Panc1 (cell line): Measurements from ENCODE around the gene TMEM117.

Source experiments
- CTCF ChIP-seq: fragments of 450-650 bp; IDR thresholded peaks from 2 replicates; pipeline ENCODE4 v1.5.1; 2017; ENCODE audit warnings: mild to moderate bottlenecking
- POLR2AphosphoS5 ChIP-seq: IDR thresholded peaks from 2 replicates; pipeline ENCODE4 v1.6.1; 2012; ENCODE audit warnings: mild to moderate bottlenecking, low read depth, low read length, moderate library complexity
- REST ChIP-seq, 2 experiments: IDR thresholded peaks; 2 replicates each; pipeline ENCODE4 v1.6.1; 2011 to 2012; ENCODE audit warnings: low read depth in 2 of 2, control low read depth in 1 of 2, low read length in 1 of 2, mild to moderate bottlenecking in 1 of 2, moderate library complexity in 1 of 2; ENCODE audit not compliant: insufficient read depth in 1 of 2
- SIN3A ChIP-seq: IDR thresholded peaks from 2 replicates; pipeline ENCODE4 v1.6.1; 2012; ENCODE audit warnings: low read depth, mild to moderate bottlenecking, low read length, moderate library complexity, borderline replicate concordance; ENCODE audit not compliant: insufficient read depth
- TCF7L2 ChIP-seq: IDR thresholded peaks from 2 replicates; pipeline ENCODE4 v1.6.1; 2011; ENCODE audit warnings: mild to moderate bottlenecking, low read depth, low read length, inconsistent platforms

GRCh38 chr12:44184499-44185206 lies 348.8 kb downstream of the TMEM117 start:
- TF ChIP-seq CTCF (no peak), REST (IDR thresholded peaks at IDR 0.05; ENCODE audit: insufficient read depth in 1 of 2, low read depth in 2 of 2, low read length in 1 of 2) (no peak), POLR2AphosphoS5 (no peak), SIN3A (no peak), TCF7L2 (no peak)
